GM18526 (cell line): ENCODE results near the gene RAD9A.

Experiments
- POLR2A ChIP-seq: IDR thresholded peaks from 3 replicates; pipeline ENCODE4 v1.6.1; 2011; ENCODE audit not compliant: insufficient read length; ENCODE audit errors: extremely low read depth

The RAD9A gene

GRCh38 chr11:67406420-67406968 lies 14.7 kb downstream of the RAD9A start:
- no peak for TF ChIP-seq POLR2A

DNA sequence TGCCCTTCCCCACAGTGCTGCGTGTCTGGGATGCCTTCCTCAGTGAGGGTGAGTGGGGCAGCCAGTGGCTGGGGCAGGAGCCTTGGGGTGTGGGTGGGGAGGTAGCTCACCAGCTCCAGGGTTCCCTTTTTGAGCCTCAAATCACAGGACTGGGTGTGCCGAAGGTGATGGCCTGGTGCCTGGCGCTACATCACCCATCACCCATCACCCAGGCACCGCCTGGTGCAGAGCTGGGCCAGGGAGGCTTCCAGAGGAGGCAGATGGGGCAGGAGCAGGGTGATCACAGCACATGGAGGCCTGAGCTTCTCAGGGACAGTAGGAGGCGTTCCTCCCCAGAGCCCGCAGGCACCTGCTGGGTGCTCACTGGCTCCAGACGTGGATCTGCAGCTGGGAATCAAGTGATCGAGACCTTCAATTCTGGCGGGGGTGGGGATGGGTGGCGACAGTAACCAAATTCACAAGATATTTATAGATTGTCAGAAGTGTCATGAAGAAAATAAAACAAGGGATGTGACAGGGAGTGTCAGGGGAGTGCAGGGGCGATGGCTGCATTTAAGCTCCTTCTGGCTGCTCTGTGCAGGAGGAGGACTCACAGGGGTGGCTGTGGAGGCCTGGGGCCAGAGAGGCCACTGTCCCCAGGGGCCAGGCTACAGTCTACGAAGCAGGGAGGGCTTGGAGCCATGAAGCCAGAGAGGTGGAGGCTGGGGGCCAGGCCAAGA lies 15.3 kb downstream of the RAD9A start:
- no peak for TF ChIP-seq POLR2A

GRCh38 chr11:67407688-67408163 lies 15.9 kb downstream of the RAD9A start:
- no peak for TF ChIP-seq POLR2A

DNA sequence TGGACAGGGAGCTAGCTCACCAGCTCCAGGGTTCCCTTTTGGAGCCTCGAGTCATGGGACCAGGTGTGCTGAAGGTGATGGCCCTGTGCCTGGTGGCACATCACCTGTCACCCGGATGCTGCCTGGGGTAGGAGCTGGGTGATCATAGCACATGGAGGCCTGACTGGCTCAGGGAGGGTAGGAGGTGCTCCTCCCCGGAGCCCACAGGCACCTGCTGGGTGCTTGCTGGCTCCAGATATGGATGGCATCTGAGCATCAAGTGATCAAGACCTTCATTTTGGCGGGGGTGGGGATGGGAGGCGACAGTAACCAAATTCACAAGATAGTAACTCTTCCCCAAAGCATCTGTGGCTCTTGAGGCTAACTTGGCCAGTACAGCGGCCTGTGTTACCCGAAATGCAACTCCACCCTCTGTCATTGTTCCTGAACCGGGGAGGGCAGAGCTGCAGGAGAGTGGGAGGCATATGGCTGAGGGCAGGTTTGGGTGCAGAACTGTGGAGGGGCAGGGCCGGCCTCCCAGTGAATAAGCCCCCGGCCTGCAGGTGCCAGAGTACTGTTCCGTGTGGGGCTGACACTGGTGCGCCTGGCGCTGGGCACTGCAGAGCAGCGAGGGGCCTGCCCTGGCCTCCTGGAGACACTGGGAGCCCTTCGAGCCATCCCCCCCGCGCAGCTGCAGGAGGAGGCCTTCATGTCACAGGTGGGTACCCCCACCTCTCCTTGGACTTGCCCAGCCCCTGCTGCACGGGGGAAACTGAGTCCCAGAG lies 16.8 kb downstream of the RAD9A start:
- no peak for TF ChIP-seq POLR2A

GRCh38 chr11:67409261-67409666 lies 17.5 kb downstream of the RAD9A start:
- TF ChIP-seq POLR2A, result peak; percentile 62

GRCh38 chr11:67409781-67410368 lies 18.1 kb downstream of the RAD9A start:
- no peak for TF ChIP-seq POLR2A

DNA sequence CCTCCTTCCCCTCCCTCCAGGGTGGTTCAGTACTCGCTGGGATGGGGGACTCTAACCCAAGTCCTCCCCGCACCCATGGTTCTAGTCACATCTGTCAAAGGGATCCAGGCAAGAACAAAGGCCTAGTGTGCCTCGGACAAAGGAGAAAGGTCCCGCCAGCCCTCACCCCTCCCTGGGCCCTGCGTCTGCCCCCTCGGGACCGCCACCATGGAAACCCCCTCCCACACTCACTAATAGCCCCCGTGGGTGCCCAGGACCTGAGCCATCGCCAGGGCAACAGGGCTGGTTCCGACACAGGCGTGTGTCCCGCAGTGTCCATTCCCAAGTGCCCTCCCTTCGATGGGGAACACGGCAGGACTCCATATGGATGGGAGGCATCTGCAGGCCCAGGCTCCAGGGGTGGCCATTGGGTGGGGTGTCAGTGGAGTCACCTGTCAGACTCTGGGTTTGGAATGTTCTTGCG lies 18.6 kb downstream of the RAD9A start:
- TF ChIP-seq POLR2A, result no peak

DNA sequence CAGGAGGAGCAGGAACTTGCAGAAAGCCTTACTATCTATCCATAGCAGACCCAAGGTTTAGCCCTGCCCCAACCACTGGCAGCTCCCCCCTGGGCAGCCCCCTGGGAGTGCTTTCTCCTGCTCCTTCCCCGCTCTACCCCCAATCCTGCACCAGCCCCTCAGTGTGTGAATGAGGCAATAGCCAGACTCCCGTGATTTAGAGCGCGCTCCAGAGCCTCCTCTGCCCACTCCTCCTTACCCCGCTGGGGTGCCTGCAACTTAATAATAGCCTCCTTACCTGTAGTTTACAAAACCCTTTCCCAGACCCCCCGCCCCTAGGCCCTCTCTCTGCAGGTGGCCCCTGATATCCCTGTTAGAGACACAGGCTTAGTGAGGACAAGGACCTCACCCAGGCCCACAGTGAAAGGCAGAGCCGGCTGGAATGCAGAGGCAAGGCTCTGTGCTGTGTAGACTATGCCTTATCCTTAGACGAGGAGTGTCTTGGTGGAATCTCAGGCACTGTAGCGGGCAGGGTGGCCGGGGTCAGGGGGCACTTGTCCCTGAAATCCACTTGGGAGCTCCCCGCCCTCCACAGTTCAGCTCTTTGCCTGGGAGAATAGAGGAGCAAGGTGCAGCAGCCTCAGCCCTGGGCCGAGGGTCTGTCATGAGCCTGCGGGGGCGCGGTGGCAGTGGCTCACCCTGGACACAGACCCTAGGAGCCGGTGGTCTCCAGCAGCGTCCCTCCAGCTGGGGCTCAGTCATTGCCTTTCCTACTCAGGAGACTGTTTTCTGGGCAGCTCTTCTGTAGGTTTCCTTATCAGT lies 19.4 kb downstream of the RAD9A start:
- TF ChIP-seq POLR2A, result no peak

DNA sequence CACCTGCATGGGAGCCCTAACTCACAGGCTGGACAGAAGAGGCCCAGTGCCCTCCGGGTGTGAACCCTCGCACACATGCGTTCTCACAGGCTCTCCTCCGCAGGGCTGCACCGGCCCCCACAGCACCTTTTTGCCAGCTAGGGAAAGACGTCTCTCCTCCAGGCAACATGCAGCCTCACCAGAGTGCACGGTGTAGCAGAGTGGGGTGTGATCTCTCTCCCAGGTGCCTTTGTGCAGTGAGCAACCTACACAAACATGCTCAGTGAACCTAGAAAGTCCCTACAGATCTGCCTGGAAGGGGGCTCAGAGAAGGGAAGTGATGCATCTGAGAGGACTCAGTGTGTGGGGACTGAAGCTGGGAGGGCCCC lies 20.0 kb downstream of the RAD9A start:
- TF ChIP-seq POLR2A, result no peak

DNA sequence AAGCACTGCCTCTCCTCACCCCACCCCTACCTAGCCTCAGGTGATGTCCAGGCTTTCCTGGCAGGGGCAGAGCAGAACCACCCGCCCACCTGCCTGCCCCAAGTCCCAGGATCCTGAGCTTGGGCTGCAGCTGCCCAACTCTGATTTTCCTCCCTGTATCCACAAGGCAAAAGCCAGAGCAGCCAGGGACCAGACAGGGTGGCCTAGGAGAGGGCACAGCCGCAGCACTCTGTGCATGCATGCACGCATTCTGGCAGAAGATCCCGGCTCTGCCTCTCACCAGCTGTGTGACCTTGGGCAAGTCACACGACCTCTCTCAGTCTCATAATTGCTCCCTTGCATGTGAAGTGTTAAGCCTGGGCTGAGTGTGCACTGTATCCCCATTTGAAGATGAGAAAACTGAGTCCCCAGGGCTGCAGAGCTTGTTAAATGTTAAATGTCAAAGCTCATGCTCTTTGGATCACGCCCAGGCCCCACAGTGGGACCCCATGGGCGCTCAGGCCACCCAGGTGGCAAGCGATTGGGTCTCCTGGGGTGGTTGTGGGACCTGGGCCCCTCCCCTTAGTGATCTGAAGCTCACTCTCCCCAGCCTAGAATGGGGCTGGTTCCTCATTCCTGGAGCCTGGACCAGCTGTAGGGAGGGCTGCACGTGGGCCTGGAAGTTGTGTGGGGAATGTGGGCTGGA lies 20.9 kb downstream of the RAD9A start:
- TF ChIP-seq POLR2A, result no peak

GRCh38 chr11:67413266-67413849 lies 21.6 kb downstream of the RAD9A start:
- no peak for TF ChIP-seq POLR2A

DNA sequence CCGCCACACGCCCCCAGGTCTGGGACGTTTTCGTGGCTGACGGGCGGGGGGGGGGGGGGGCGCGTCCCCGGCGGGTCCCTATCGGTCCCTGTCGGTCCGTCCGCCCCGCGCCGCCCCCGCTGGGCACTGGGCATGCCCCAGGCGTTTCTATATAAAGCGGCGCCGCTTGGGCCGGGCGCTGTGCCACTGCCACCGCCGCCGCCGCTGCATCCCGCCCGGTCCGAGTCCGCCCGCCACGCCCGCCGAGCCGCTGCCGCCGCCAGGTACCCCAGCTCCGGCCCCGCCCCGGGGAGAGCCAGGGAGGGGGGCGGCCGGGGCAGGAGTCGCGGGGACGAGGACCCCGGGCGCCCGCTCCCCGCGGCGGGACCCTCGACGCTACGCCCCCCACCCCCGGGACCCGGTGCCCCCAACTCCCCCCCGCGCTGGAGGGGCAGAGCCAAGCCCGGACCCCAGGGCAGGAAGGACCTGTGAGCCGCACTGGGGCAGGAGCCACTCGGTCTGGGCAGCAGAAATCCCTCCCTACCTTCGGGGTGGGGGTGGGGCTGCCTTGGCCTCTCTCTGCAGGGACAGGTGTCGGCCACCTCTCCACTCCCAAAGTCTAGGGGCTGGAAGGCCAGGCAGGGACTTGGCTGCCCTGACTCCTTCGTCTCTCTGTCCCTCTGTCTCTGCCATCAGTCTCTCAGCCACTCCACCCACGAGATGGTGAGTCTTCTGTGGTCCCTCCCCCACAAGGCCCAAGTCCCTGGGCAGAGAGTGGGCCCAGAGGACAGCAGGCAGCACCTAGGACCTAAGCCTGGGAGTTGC lies 23.9 kb downstream of the RAD9A start, which contains the start of gene CARNS1:
TSS of gene CARNS1 (plus strand) at position 178 of the 804 bp plus-strand sequence. CDS start at position 700, 522 bp downstream.
- TF ChIP-seq POLR2A, result no peak
